Measurements from ENCODE around the gene JAG1.

JAG1 gene

GRCh38 chr20:10653599-10654249, 20.1 kb downstream of the JAG1 start:
- no peak for DNase-seq (ENCODE audit: low read depth in 2 of 2, low spot score in 1 of 2)

GRCh38 chr20:10652660-10653261, 21.0 kb downstream of the JAG1 start:
- DNase-seq (ENCODE audit: low read depth in 2 of 2, low spot score in 1 of 2): no peak

GRCh38 chr20:10652185-10652584, 21.6 kb downstream of the JAG1 start:
- DNase-seq (ENCODE audit: low read depth in 2 of 2, low spot score in 1 of 2): no peak

GRCh38 chr20:10651227-10651990, 22.4 kb downstream of the JAG1 start:
- no peak for DNase-seq (ENCODE audit: low read depth in 2 of 2, low spot score in 1 of 2)

- DNase-seq (ENCODE audit: low read depth in 2 of 2, low spot score in 1 of 2): no peak
Observed at GRCh38 chr20:10649797-10650160, 24.0 kb downstream of the JAG1 start.

- DNase-seq (ENCODE audit: low read depth in 2 of 2, low spot score in 1 of 2): no peak
Observed at GRCh38 chr20:10649080-10649796, 24.6 kb downstream of the JAG1 start.

GRCh38 chr20:10648651-10649050, 25.1 kb downstream of the JAG1 start:
- DNase-seq (ENCODE audit: low read depth in 2 of 2, low spot score in 1 of 2): no peak

- DNase-seq (ENCODE audit: low read depth in 2 of 2, low spot score in 1 of 2): no peak
Observed at GRCh38 chr20:10647909-10648308, 25.9 kb downstream of the JAG1 start.

- DNase-seq (ENCODE audit: low read depth in 2 of 2, low spot score in 1 of 2): no peak
Observed at GRCh38 chr20:10647471-10647870, 26.3 kb downstream of the JAG1 start.

- DNase-seq (ENCODE audit: low read depth in 2 of 2, low spot score in 1 of 2): no peak
Observed at GRCh38 chr20:10646886-10647420, 26.8 kb downstream of the JAG1 start.

GRCh38 chr20:10646006-10646405, 27.8 kb downstream of the JAG1 start:
- no peak for DNase-seq (ENCODE audit: low read depth in 2 of 2, low spot score in 1 of 2)

- DNase-seq (ENCODE audit: low read depth in 2 of 2, low spot score in 1 of 2): no peak
Observed at GRCh38 chr20:10645205-10645570, 28.6 kb downstream of the JAG1 start.

GRCh38 chr20:10644458-10645204, 29.2 kb downstream of the JAG1 start:
- DNase-seq (ENCODE audit: low read depth in 2 of 2, low spot score in 1 of 2): no peak

GRCh38 chr20:10643560-10643873, 30.3 kb downstream of the JAG1 start:
- no peak for DNase-seq (ENCODE audit: low read depth in 2 of 2, low spot score in 1 of 2)

- no peak for DNase-seq (ENCODE audit: low read depth in 2 of 2, low spot score in 1 of 2)
Observed at GRCh38 chr20:10642856-10643559, 30.8 kb downstream of the JAG1 start.

GRCh38 chr20:10641893-10642292, 31.9 kb downstream of the JAG1 start:
- DNase-seq (ENCODE audit: low read depth in 2 of 2, low spot score in 1 of 2): no peak

GRCh38 chr20:10641467-10641866, 32.3 kb downstream of the JAG1 start:
- DNase-seq (ENCODE audit: low read depth in 2 of 2, low spot score in 1 of 2): no peak

GRCh38 chr20:10640897-10641296, 32.9 kb downstream of the JAG1 start:
- DNase-seq (ENCODE audit: low read depth in 2 of 2, low spot score in 1 of 2): no peak

- no peak for DNase-seq (ENCODE audit: low read depth in 2 of 2, low spot score in 1 of 2)
Observed at GRCh38 chr20:10639737-10640556, 33.9 kb downstream of the JAG1 start.
